HepG2 (cell line): Measurements from ENCODE around the gene ST6GALNAC3.

Experiments
- BHLHE40 ChIP-seq: IDR thresholded peaks from 2 replicates; pipeline ENCODE4 v1.6.1; 2011; ENCODE audit warnings: low read length, improper control_type of control experiment
- CHD2 ChIP-seq: IDR thresholded peaks from 2 replicates; pipeline ENCODE4 v1.6.1; 2011; ENCODE audit warnings: low read depth, low read length, improper control_type of control experiment
- EEA1 ChIP-seq: sonication (generic); formaldehyde crosslinking; IDR thresholded peaks from 2 replicates; pipeline ENCODE4 v1.5.1; 2020; ENCODE audit warnings: mild to moderate bottlenecking, missing genetic modification reagents, borderline replicate concordance
- GABPB1 ChIP-seq: IDR thresholded peaks from 2 replicates; pipeline ENCODE4 v1.6.1; 2016; ENCODE audit warnings: mild to moderate bottlenecking, missing genetic modification reagents, moderate library complexity, missing compliant biosample characterization
- NFE2L1 ChIP-seq: sonication (generic); formaldehyde crosslinking; IDR thresholded peaks from 2 replicates; pipeline ENCODE4 v1.4.0; 2020; ENCODE audit warnings: missing genetic modification reagents, mild to moderate bottlenecking, borderline replicate concordance
- RAD21 ChIP-seq: fragments of 450-650 bp; formaldehyde crosslinking; IDR thresholded peaks from 2 replicates; pipeline ENCODE4 v1.5.0; 2020; ENCODE audit warnings: mild to moderate bottlenecking
- RARG ChIP-seq: sonication (generic); formaldehyde crosslinking; IDR thresholded peaks from 2 replicates; pipeline ENCODE4 v1.4.0; 2020; ENCODE audit warnings: low read depth, mild to moderate bottlenecking, missing genetic modification reagents
- RNF2 ChIP-seq: fragments of 450-650 bp; conservative IDR thresholded peaks from 2 replicates; pipeline ENCODE4 v1.6.1; 2016; ENCODE audit warnings: low read depth
- SALL2 ChIP-seq: sonication (generic); formaldehyde crosslinking; IDR thresholded peaks from 2 replicates; pipeline ENCODE4 v1.8.1; 2023; ENCODE audit warnings: mild to moderate bottlenecking, missing genetic modification reagents, inconsistent platforms
- SP1 ChIP-seq, 2 experiments: fragments of 450-650 bp in 1 of 2; sonication (generic) in 1 of 2; formaldehyde crosslinking in 1 of 2; IDR thresholded peaks; 2 replicates each; pipeline versions ENCODE4 v1.4.0 to v1.6.1; 2016 to 2020; ENCODE audit warnings: missing genetic modification reagents in 1 of 2
- ZNF235 ChIP-seq: sonication (generic); formaldehyde crosslinking; IDR thresholded peaks from 2 replicates; pipeline ENCODE4 v1.8.1; 2023; ENCODE audit warnings: mild to moderate bottlenecking, missing genetic modification reagents, borderline replicate concordance
- ZNF792 ChIP-seq: IDR thresholded peaks from 2 replicates; pipeline ENCODE4 v1.6.1; 2016
- TF ChIP-seq, protein P1 (sequence below): IDR thresholded peaks from 2 replicates; pipeline ENCODE4 v1.6.1; 2012; ENCODE audit warnings: inconsistent platforms
- TF ChIP-seq, protein P2 (sequence below): sonication (generic); formaldehyde crosslinking; IDR thresholded peaks from 2 replicates; pipeline ENCODE4 v1.4.0; 2020; ENCODE audit warnings: missing genetic modification reagents

DNA sequence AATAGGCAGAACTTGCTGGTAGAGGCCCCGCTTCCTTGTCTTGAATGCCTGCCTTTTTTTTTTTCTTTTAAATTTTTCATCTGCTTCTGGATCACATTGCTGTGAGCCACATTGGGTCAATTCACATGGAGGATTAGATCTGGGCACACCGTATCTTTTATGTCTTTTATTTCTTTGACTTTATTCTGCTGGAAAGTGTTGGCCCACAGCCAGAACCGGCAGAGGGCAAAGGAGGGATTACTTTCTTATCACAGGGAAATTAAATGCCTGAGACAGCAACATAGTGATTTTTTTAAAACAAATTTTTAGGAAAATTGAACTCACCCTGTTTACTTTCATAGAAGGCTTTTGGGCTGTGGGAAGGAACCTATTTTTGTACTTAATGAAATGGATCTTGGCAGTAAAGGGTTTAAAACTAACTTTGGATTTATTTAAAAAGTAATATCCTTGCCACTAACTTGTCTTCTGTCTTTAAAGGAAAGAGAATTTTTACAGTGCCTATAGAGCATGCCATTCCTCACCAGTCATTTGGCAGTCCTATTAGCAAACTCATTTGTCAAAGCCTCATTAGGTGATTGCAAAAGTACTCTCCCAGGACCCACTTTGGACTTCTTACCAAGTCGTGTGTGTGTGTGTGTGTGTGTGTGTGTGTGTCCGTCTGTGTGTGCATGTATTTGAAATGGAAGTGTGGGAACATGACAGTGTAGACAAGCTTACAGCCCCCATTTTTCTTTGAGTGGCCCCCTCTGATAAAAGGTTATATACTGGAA lies 68.4 kb downstream of the ST6GALNAC3 start:
- no peak for TF ChIP-seq BHLHE40
- TF ChIP-seq EEA1 (CRISPR knock-in tag) = no peak
- TF ChIP-seq RAD21 (CRISPR knock-in tag) = no peak
- TF ChIP-seq SALL2 (CRISPR knock-in tag) = no peak
- TF ChIP-seq ZNF235 (CRISPR knock-in tag) = no peak
- TF ChIP-seq SP1 (IDR thresholded peaks at IDR 0.05) = no peak
- TF ChIP-seq SP1 (CRISPR knock-in tag; IDR thresholded peaks at IDR 0.05) = no peak
- no peak for TF ChIP-seq GABPB1
- TF ChIP-seq, protein P1, sequence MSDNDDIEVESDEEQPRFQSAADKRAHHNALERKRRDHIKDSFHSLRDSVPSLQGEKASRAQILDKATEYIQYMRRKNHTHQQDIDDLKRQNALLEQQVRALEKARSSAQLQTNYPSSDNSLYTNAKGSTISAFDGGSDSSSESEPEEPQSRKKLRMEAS = no peak
- TF ChIP-seq, protein P2, sequence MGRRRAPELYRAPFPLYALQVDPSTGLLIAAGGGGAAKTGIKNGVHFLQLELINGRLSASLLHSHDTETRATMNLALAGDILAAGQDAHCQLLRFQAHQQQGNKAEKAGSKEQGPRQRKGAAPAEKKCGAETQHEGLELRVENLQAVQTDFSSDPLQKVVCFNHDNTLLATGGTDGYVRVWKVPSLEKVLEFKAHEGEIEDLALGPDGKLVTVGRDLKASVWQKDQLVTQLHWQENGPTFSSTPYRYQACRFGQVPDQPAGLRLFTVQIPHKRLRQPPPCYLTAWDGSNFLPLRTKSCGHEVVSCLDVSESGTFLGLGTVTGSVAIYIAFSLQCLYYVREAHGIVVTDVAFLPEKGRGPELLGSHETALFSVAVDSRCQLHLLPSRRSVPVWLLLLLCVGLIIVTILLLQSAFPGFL (CRISPR knock-in tag) = no peak
- no peak for TF ChIP-seq RARG (CRISPR knock-in tag)
- no peak for TF ChIP-seq RNF2
- TF ChIP-seq NFE2L1 (CRISPR knock-in tag) = no peak
- TF ChIP-seq ZNF792 (CRISPR knock-in tag) = no peak
- no peak for TF ChIP-seq CHD2
